Measurements from ENCODE around the gene RABEP1.

- no peak for TF ChIP-seq POLR2AphosphoS5 (IDR thresholded peaks at IDR 0.05; ENCODE audit: low read depth, low read length)
- TF ChIP-seq REST (IDR thresholded peaks at IDR 0.05; ENCODE audit: insufficient read depth in 1 of 2, low read depth in 2 of 2, low read length in 2 of 2), result no peak
- TF ChIP-seq TAF1 (IDR thresholded peaks at IDR 0.05; ENCODE audit: borderline replicate concordance, insufficient read depth, low read length), result no peak
- TF ChIP-seq SIN3A (IDR thresholded peaks at IDR 0.05; ENCODE audit: borderline replicate concordance, insufficient read depth, low read length), result no peak
- TF ChIP-seq FOXP2 (optimal IDR thresholded peaks at IDR 0.05; ENCODE audit: borderline replicate concordance, extremely low read depth, extremely low read length, insufficient read depth), result no peak
These were observed 27.1 kb upstream of the RABEP1 start for GRCh38 chr17:5254903-5255521.
